ENCODE data around the gene C9orf40.

The C9orf40 gene

DNA sequence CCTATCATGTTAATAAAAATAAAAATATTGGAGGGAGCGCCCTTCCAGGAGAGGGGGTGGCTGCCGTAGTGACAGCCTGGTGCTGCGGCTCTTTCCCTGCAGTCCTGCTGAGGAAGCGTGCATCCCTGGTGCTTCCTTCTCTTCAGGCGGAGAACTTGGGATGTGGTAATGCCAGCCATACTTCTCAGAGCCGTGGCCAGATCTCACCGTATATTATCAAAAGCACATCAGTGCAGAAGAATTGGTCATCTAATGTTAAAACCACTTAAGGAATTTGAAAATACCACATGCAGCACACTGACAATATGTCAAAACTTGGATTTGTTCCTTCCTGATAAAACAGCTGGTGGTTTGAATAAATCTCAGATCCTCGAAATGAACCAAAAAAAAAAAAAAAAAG, 17.7 kb downstream of the C9orf40 start:
- no peak for DNase-seq

DNA sequence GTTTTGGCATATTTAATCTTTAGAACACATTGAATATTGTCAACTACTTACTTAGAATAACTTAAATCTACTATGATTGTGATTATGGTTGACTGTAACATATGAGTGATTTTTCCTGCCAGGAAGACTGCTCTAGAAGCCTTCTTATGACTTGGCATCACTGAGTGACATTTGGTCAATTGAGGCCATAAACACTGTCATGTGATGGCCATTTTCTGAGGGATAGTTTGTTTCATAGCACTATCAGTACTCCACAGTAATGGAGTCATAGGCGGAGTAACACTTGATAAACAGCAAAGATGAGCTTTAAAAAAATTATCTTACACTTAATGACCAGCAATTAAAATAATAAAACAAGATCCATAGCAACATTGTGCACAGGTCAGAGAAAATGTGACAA, 31.0 kb downstream of the C9orf40 start:
- no peak for DNase-seq

DNA sequence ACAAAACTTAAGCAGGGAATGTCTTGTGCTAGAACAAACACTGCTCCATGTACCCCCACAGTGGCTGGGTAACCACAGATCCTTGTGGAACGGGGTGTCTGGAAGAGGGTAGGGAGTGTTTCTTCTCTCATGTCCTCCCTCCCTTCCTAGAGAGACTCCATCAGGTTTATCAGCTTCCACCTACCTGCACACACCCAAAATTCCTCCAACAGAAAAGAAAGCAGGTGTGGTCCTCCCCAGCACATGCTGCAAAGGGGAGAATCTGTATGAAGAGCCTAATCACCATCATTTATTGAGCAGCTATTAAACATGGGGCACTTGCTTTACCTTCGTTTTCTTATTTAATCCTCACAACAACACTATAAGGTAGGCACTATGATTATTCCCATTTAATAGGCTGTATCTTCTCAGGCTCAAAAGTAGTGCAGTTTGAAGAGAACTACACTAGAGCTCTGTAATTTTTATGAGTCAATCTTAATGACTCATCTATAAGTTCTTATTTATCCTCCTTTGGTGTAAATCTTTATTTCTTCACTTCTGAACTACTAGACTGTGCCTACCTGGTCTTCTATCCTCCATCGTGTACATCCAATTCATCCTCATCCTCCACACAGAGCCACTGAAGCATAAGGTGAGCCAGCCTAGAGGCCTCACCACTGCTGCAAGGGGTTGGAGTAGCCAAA, 31.6 kb downstream of the C9orf40 start:
- no peak for DNase-seq

DNA sequence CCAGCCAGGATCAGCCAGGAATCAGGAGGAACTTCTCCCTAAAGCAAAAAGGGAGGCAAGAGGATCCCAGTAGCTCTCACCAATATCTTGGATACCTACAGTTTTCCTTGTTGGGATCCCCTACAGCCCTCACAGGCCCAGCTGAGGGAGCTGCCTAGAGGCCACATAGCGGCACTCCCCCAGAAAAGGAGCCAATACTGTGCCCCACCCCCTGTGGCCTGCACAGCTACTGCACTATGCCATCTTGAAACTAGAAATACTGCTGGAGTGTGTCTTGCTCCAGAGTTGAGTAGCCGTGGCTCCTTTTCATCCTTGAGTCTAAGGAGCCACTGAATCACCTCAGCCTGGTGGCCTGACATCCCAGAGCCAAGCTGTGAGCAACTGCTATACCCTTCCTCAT, 42.7 kb downstream of the C9orf40 start:
- no peak for DNase-seq

DNA sequence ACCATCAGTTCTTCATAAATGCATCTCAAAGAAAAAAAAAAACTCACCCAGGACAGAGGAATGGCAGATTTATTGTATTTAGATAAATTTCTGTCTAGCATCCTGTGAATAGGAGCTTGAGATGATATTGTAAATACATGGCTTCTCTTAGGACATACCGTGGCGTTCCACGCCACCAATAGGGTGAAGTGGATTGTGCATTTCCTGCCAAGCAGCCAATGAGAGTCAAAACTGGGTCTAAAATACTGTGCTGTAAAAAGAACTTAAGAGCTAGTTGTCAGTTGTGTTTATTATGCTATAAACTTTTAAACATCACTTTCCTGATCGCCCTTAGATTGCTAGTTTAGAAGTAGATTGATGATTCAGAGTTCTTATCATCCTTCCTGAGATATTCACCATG, 44.0 kb downstream of the C9orf40 start:
- DNase-seq = no peak

DNA sequence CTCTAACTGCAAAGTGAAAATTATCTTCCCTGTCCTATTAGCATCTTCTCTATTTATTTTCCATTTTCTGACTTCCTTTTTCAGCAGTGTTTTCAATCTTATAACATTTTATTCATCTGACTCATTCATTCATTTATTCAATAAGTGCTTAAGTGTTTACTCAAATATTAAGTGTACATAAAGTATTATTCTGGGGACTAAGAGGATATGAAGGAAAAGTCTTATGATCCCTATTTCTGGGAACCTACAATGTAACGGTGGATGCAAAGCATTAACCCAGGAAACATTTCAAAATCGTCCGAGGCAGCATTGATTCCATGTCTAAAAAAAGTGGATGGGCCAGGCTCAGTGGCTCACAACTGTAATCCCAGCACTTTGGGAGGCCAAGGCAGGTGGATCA, 45.6 kb downstream of the C9orf40 start:
- no peak for DNase-seq

DNA sequence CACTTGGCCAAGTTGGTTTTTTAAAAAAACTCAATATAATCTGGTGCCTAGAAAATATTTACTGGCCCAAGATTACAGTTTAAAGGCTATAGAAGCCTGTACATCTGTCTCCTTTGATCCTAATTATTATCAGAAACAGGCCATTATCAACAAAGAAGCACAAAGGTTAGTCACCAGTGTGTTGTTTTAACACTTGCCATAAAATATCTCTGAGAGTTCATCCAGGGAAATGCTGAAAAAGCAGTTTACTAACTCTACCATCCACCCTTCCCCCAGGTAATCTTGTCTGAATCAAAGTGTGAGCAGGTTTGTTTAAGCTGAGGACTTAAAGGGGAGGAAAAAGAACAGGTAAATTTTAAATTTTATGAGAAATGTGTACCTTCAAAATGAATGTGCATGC, 51.7 kb downstream of the C9orf40 start:
- no peak for DNase-seq
